PC-3 (cell line): ENCODE data around the gene CETN1.

Experiments
- EZH2 ChIP-seq: fragments of 300-600 bp; sonication (generic); IDR thresholded peaks from one replicate; pipeline ENCODE4 v1.6.1; 2017; ENCODE audit warnings: antibody characterized with exemption, mild to moderate bottlenecking, low read length; ENCODE audit not compliant: unreplicated experiment
- EZH2phosphoT487 ChIP-seq: fragments of 300-600 bp; sonication (generic); IDR thresholded peaks from 2 replicates; pipeline ENCODE4 v1.6.1; 2018; ENCODE audit warnings: mild to moderate bottlenecking, antibody characterized with exemption, low read length, borderline replicate concordance
- TF ChIP-seq, protein P1 (sequence below): fragments of 300-600 bp; sonication (generic); conservative IDR thresholded peaks from 2 replicates; pipeline ENCODE4 v1.5.1; 2017; ENCODE audit warnings: antibody characterized with exemption, low read depth, mild to moderate bottlenecking, low read length

GRCh38 chr18:582465-582864, 2.3 kb downstream of the CETN1 start:
- TF ChIP-seq, protein P1, sequence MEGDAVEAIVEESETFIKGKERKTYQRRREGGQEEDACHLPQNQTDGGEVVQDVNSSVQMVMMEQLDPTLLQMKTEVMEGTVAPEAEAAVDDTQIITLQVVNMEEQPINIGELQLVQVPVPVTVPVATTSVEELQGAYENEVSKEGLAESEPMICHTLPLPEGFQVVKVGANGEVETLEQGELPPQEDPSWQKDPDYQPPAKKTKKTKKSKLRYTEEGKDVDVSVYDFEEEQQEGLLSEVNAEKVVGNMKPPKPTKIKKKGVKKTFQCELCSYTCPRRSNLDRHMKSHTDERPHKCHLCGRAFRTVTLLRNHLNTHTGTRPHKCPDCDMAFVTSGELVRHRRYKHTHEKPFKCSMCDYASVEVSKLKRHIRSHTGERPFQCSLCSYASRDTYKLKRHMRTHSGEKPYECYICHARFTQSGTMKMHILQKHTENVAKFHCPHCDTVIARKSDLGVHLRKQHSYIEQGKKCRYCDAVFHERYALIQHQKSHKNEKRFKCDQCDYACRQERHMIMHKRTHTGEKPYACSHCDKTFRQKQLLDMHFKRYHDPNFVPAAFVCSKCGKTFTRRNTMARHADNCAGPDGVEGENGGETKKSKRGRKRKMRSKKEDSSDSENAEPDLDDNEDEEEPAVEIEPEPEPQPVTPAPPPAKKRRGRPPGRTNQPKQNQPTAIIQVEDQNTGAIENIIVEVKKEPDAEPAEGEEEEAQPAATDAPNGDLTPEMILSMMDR: no peak
- no peak for TF ChIP-seq EZH2phosphoT487
- TF ChIP-seq EZH2: no peak
